ENCODE results near the gene ZNF524. TPM values are rescaled to one million over a fixed set of nuclear protein-coding genes. Genes with fewer than 3 reads are reported as not detected.
A peak's percentile ranks its signal among the peaks of the same experiment; 100 is the strongest.

ZNF524 gene
- total RNA-seq, 4 donors from 2014 or later: 30.3 to 45.2 (median 44.4) TPM

DNA sequence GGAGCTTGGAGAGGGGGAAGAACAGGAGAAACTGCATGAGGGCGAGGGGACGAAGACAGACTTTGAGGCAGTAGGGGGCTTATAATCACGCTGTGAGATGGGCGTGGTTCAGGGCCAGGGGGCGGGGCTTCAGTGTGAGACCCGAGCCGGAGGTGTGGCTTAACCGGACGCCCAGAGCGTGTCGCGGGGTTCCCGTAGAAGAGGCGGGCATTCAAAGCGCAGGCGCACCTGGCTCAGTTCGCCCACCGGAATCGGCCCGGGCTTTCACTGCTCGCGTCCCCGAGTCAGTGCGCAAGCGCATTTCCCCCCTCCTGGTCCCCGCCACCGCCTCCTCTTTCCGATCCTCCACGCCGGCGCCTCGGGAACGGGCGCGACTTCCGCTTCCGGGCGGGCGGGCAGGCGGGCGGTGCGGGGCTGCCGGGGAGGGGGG lies 5.1 kb downstream of the ZNF524 start:
- peak; percentile 96 to 99 (median 97) for DNase-seq
- peaks cover 0 to 15% (median 0%) of the 10 kb centered on the region in 3 donors for H3K36me3 ChIP-seq
- H3K27me3 ChIP-seq: no peaks in the 10 kb centered on the region
- peak in 1 of 2 donors; percentile 39 for TF ChIP-seq POLR2A (IDR thresholded peaks at IDR 0.05)
- TF ChIP-seq, protein P1, sequence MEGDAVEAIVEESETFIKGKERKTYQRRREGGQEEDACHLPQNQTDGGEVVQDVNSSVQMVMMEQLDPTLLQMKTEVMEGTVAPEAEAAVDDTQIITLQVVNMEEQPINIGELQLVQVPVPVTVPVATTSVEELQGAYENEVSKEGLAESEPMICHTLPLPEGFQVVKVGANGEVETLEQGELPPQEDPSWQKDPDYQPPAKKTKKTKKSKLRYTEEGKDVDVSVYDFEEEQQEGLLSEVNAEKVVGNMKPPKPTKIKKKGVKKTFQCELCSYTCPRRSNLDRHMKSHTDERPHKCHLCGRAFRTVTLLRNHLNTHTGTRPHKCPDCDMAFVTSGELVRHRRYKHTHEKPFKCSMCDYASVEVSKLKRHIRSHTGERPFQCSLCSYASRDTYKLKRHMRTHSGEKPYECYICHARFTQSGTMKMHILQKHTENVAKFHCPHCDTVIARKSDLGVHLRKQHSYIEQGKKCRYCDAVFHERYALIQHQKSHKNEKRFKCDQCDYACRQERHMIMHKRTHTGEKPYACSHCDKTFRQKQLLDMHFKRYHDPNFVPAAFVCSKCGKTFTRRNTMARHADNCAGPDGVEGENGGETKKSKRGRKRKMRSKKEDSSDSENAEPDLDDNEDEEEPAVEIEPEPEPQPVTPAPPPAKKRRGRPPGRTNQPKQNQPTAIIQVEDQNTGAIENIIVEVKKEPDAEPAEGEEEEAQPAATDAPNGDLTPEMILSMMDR (IDR thresholded peaks at IDR 0.05): no peak
- H3K4me1 ChIP-seq: peaks cover 0 to 40% (median 14%) of the 10 kb centered on the region in 4 donors
- H3K27ac ChIP-seq: peak overlapping the region; percentile 90 to 99 (median 96)
- peak overlapping the region; percentile 68 to 98 (median 92) for H3K4me3 ChIP-seq
- H3K9me3 ChIP-seq: no peaks in the 10 kb centered on the region

DNA sequence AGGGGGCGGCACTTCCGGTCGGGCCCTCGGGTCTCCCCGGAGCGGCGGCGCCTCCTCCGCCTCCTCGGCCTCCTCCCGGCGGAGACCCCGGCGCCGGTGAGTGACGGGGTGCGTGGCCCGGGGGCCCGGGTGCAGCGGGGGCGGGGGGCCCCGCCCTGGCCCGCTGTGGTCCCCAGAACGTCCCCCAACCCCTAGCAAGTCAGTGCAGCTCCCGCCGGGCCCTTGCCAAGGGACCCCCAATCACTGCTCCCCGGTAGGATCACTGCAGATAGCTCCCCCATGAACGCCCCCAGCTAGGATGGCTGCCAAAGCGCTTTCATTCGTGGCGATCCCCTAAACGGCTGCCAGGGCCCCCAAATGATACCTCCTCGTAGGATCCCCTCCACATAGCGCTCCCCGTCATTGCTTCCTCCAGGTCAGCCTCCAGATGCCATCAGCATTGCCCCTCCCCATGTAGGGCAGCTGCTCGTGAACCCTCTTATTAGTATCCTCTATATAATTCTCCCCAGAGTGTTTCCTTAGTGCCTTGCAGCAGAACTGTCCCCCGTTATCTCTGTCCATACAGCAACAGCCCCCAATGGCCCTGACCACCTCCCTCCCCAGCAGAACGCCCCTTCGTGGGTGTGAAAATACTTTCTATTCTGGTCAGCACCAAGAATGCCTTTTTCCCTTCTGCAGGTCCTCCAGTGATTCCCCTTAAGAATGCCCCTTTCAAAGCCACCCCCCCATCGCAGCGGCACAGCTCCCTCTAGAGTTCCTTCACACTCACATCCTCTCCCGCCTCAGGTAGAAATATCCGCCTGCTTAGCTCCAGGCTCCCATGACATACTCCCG lies 5.8 kb downstream of the ZNF524 start, which contains the start of gene ZNF865:
ZNF865 (plus strand) TSS at position 11 of the 834 bp plus-strand sequence. CDS start 7,972 bp downstream, outside the sequence.
- H3K9me3 ChIP-seq: no peaks in the 10 kb centered on the region
- peaks cover 0 to 19% (median 0%) of the 10 kb centered on the region in 3 donors for H3K36me3 ChIP-seq
- H3K4me1 ChIP-seq: peaks cover 0 to 38% (median 12%) of the 10 kb centered on the region in 4 donors
- DNase-seq: peak; percentile 75 to 88 (median 78)
- H3K27me3 ChIP-seq: no peaks in the 10 kb centered on the region
- peak within 1 kb of the TSS; percentile 68 to 98 (median 92) for H3K4me3 ChIP-seq
- TF ChIP-seq, protein P1 (IDR thresholded peaks at IDR 0.05): peak; percentile 21 to 80 (median 72)
- peak in 1 of 2 donors; percentile 15 for TF ChIP-seq POLR2A (IDR thresholded peaks at IDR 0.05)
- peak within 1 kb of the TSS; percentile 90 to 99 (median 96) for H3K27ac ChIP-seq

DNA sequence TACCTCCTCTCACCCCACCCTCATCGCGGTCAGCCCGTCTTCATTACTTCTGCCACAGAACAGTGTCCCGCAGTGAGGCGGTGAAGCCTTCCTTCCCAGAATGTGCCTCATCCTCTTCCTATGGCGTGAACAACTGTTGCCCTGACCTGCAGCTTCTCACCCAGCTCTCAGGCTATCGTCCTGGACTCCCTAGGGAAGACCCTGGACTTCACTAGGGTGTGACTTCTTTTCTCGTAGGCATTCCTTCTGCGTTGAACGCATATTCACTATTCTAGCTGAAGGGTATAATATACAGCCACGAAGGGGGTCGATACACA lies 6.3 kb downstream of the ZNF524 start:
- TF ChIP-seq POLR2A (IDR thresholded peaks at IDR 0.05): no peak
- TF ChIP-seq, protein P1 (IDR thresholded peaks at IDR 0.05): no peak
- Histone ChIP-seq H3K4me3 (peak overlapping the region; percentile 68 to 98 (median 92)), H3K27ac (peak overlapping the region; percentile 90 to 99 (median 96))

DNA sequence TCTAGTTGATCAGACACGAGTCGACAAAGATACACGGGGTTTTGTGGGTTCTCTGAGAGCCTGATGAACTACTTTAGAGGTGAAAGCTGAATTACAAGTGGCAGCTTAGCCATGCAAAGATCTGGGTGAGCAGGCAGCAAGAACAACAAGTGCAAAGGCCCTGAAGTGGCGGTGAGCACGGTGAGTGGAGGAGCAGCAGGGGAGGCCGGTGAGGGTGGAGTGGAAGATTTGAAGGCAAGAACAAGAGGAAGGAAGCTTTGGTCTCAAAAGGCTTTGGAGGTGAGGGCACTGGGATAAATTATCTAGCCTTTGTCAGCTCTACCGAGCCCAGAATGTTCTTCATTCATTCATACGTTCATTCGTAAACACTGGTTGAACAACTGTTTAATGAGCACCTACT lies 6.7 kb downstream of the ZNF524 start:
- Histone ChIP-seq H3K36me3 (peaks cover 0 to 19% (median 0%) of the 10 kb centered on the region in 3 donors), H3K9me3 (no peaks in the 10 kb centered on the region), H3K27ac (peak overlapping the region in 1 of 4 donors; percentile 99), H3K4me1 (peaks cover 0 to 35% (median 9%) of the 10 kb centered on the region in 4 donors), H3K4me3 (peak overlapping the region in 1 of 4 donors; percentile 98), H3K27me3 (no peaks in the 10 kb centered on the region)
- no peak for DNase-seq
- TF ChIP-seq POLR2A (IDR thresholded peaks at IDR 0.05): no peak
- TF ChIP-seq, protein P1 (IDR thresholded peaks at IDR 0.05): no peak

More for the DNA sequence above, 6.3 kb downstream of the ZNF524 start:
- Histone ChIP-seq H3K9me3 (no peaks in the 10 kb centered on the region), H3K27me3 (no peaks in the 10 kb centered on the region), H3K36me3 (peaks cover 0 to 19% (median 0%) of the 10 kb centered on the region in 3 donors), H3K4me1 (peaks cover 0 to 37% (median 9%) of the 10 kb centered on the region in 4 donors)
- DNase-seq: no peak

- no peak overlapping the region for H3K4me3 ChIP-seq
- H3K9me3 ChIP-seq: no peaks in the 10 kb centered on the region
- TF ChIP-seq, protein P1 (IDR thresholded peaks at IDR 0.05): no peak
- TF ChIP-seq POLR2A (IDR thresholded peaks at IDR 0.05): no peak
- H3K36me3 ChIP-seq: peaks cover 0 to 27% (median 0%) of the 10 kb centered on the region in 3 donors
- H3K4me1 ChIP-seq: peaks cover 0 to 24% (median 8%) of the 10 kb centered on the region in 4 donors
- no peak overlapping the region for H3K27ac ChIP-seq
- H3K27me3 ChIP-seq: no peaks in the 10 kb centered on the region
- no peak for DNase-seq
Measured at GRCh38 chr19:55609326-55609725, 9.2 kb downstream of the ZNF524 start.
